ENCODE measurements around the gene NKX2-4. TPM values are rescaled to one million over a fixed set of nuclear protein-coding genes. Genes with fewer than 3 reads are reported as not detected.

NKX2-4 gene
- total RNA-seq, 1 donor from 2014 or later, result not detected

- TF ChIP-seq CTCF (IDR thresholded peaks at IDR 0.05), result no peak
- no peak overlapping the region for H3K27ac Mint-ChIP-seq (ENCODE audit: unreplicated experiment)
Measured at GRCh38 chr20:21381619-21382018, 15.7 kb downstream of the NKX2-4 start.

GRCh38 chr20:21380711-21381110 is 16.6 kb downstream of the NKX2-4 start:
- no peak for DNase-seq (ENCODE audit: extremely low spot score, unreplicated experiment)
- H3K36me3 Mint-ChIP-seq (ENCODE audit: unreplicated experiment), result peaks cover 38% of the 10 kb centered on the region
- no peak overlapping the region for H3K27ac Mint-ChIP-seq (ENCODE audit: unreplicated experiment)
- H3K4me3 Mint-ChIP-seq (ENCODE audit: unreplicated experiment), result no peak overlapping the region
- no peaks in the 10 kb centered on the region for H3K27me3 Mint-ChIP-seq (ENCODE audit: unreplicated experiment)
- H3K4me1 Mint-ChIP-seq (ENCODE audit: unreplicated experiment), result no peaks in the 10 kb centered on the region
- no peaks in the 10 kb centered on the region for H3K9me3 Mint-ChIP-seq (ENCODE audit: unreplicated experiment)
- no peak for TF ChIP-seq CTCF (IDR thresholded peaks at IDR 0.05)

More at GRCh38 chr20:21381619-21382018, 15.7 kb downstream of the NKX2-4 start:
- DNase-seq (ENCODE audit: extremely low spot score, unreplicated experiment), result no peak
- Mint-ChIP-seq H3K36me3 (ENCODE audit: unreplicated experiment) (peaks cover 38% of the 10 kb centered on the region), H3K27me3 (ENCODE audit: unreplicated experiment) (no peaks in the 10 kb centered on the region), H3K9me3 (ENCODE audit: unreplicated experiment) (no peaks in the 10 kb centered on the region), H3K4me1 (ENCODE audit: unreplicated experiment) (no peaks in the 10 kb centered on the region), H3K4me3 (ENCODE audit: unreplicated experiment) (no peak overlapping the region)

- Mint-ChIP-seq H3K36me3 (ENCODE audit: unreplicated experiment) (peaks cover 25% of the 10 kb centered on the region), H3K27me3 (ENCODE audit: unreplicated experiment) (no peaks in the 10 kb centered on the region), H3K9me3 (ENCODE audit: unreplicated experiment) (no peaks in the 10 kb centered on the region), H3K27ac (ENCODE audit: unreplicated experiment) (no peak overlapping the region), H3K4me3 (ENCODE audit: unreplicated experiment) (no peak overlapping the region), H3K4me1 (ENCODE audit: unreplicated experiment) (peaks cover 4% of the 10 kb centered on the region)
- no peak for DNase-seq (ENCODE audit: extremely low spot score, unreplicated experiment)
- no peak for TF ChIP-seq CTCF (IDR thresholded peaks at IDR 0.05)
Measured at GRCh38 chr20:21378259-21378658, 19.1 kb downstream of the NKX2-4 start.

GRCh38 chr20:21377701-21378100 is 19.6 kb downstream of the NKX2-4 start:
- no peaks in the 10 kb centered on the region for H3K27me3 Mint-ChIP-seq (ENCODE audit: unreplicated experiment)
- peaks cover 4% of the 10 kb centered on the region for H3K4me1 Mint-ChIP-seq (ENCODE audit: unreplicated experiment)
- no peaks in the 10 kb centered on the region for H3K9me3 Mint-ChIP-seq (ENCODE audit: unreplicated experiment)
- H3K4me3 Mint-ChIP-seq (ENCODE audit: unreplicated experiment), result no peak overlapping the region
- DNase-seq (ENCODE audit: extremely low spot score, unreplicated experiment), result no peak
- no peak overlapping the region for H3K27ac Mint-ChIP-seq (ENCODE audit: unreplicated experiment)
- H3K36me3 Mint-ChIP-seq (ENCODE audit: unreplicated experiment), result peaks cover 25% of the 10 kb centered on the region
- TF ChIP-seq CTCF (IDR thresholded peaks at IDR 0.05), result no peak

- no peak for DNase-seq (ENCODE audit: extremely low spot score, unreplicated experiment)
- Mint-ChIP-seq H3K4me3 (ENCODE audit: unreplicated experiment) (no peak overlapping the region), H3K36me3 (ENCODE audit: unreplicated experiment) (peaks cover 24% of the 10 kb centered on the region), H3K27me3 (ENCODE audit: unreplicated experiment) (no peaks in the 10 kb centered on the region), H3K27ac (ENCODE audit: unreplicated experiment) (no peak overlapping the region), H3K9me3 (ENCODE audit: unreplicated experiment) (no peaks in the 10 kb centered on the region), H3K4me1 (ENCODE audit: unreplicated experiment) (peaks cover 8% of the 10 kb centered on the region)
- no peak for TF ChIP-seq CTCF (IDR thresholded peaks at IDR 0.05)
Measured at GRCh38 chr20:21376626-21377025, 20.7 kb downstream of the NKX2-4 start.
